Measurements from ENCODE around the gene FGFR3.

DNA sequence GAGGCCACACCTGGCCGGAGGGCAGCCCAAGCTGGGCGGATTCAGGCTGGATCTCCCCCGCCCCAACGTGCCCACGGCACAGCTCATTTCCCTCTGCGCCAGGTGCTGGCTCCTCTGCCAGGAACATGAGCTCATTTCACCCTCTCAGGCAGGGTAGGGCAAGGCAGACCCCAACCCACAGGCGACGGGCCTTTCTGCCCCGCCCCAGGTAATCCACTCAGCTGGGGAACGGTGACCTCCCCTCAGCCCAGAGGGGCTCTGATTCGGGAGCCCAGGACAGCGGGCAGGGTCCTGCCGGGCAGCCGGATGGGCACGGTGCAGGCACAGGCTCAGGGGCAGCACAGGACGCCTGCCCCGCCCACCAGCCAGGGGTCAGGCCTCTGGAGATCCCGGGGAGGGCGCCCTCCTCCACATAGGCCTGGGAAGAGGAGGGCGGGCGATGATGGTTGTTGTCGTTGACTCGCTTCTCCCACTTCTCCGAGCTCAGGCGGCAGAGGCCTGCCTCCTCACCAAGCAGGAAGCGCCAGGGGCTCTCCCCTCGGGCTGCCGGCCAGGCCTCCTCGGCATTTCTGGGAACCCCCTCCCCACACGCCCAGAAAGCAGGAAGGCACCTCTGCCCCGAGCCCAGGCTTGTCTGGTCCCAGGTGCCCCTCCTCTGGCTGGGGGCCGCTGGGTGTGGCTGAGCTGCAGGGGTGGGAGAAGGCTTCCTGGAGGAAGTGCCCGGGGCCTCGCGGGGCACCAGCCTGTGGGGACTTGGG is 40.6 kb upstream of the FGFR3 start:
- TF ChIP-seq, protein P1, sequence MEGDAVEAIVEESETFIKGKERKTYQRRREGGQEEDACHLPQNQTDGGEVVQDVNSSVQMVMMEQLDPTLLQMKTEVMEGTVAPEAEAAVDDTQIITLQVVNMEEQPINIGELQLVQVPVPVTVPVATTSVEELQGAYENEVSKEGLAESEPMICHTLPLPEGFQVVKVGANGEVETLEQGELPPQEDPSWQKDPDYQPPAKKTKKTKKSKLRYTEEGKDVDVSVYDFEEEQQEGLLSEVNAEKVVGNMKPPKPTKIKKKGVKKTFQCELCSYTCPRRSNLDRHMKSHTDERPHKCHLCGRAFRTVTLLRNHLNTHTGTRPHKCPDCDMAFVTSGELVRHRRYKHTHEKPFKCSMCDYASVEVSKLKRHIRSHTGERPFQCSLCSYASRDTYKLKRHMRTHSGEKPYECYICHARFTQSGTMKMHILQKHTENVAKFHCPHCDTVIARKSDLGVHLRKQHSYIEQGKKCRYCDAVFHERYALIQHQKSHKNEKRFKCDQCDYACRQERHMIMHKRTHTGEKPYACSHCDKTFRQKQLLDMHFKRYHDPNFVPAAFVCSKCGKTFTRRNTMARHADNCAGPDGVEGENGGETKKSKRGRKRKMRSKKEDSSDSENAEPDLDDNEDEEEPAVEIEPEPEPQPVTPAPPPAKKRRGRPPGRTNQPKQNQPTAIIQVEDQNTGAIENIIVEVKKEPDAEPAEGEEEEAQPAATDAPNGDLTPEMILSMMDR (IDR thresholded peaks at IDR 0.05): no peak
- TF ChIP-seq POLR2AphosphoS5 (IDR thresholded peaks at IDR 0.05; ENCODE audit: low read depth, low read length): no peak
- TF ChIP-seq FOXJ3 (CRISPR knock-in tag; IDR thresholded peaks at IDR 0.05): no peak
- TF ChIP-seq GABPA (IDR thresholded peaks at IDR 0.05; ENCODE audit: low read depth): no peak
- TF ChIP-seq USF2 (IDR thresholded peaks at IDR 0.05; ENCODE audit: borderline replicate concordance, low read depth, low read length): no peak
- TF ChIP-seq REST (IDR thresholded peaks at IDR 0.05; ENCODE audit: low read depth, low read length): no peak
- no peak for TF ChIP-seq MAX (IDR thresholded peaks at IDR 0.05; ENCODE audit: low read depth)
- TF ChIP-seq YY1 (IDR thresholded peaks at IDR 0.05; ENCODE audit: low read depth): no peak
- no peak for TF ChIP-seq TCF12 (IDR thresholded peaks at IDR 0.05)
- TF ChIP-seq FOXM1 (IDR thresholded peaks at IDR 0.05; ENCODE audit: low read depth): no peak

Measured in SK-N-SH (cell line).